ENCODE data around the gene TIMP2.

- TF ChIP-seq, protein P1, sequence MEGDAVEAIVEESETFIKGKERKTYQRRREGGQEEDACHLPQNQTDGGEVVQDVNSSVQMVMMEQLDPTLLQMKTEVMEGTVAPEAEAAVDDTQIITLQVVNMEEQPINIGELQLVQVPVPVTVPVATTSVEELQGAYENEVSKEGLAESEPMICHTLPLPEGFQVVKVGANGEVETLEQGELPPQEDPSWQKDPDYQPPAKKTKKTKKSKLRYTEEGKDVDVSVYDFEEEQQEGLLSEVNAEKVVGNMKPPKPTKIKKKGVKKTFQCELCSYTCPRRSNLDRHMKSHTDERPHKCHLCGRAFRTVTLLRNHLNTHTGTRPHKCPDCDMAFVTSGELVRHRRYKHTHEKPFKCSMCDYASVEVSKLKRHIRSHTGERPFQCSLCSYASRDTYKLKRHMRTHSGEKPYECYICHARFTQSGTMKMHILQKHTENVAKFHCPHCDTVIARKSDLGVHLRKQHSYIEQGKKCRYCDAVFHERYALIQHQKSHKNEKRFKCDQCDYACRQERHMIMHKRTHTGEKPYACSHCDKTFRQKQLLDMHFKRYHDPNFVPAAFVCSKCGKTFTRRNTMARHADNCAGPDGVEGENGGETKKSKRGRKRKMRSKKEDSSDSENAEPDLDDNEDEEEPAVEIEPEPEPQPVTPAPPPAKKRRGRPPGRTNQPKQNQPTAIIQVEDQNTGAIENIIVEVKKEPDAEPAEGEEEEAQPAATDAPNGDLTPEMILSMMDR (IDR thresholded peaks at IDR 0.05): no peak
- no peak for TF ChIP-seq POLR2A (IDR thresholded peaks at IDR 0.05)
Observed at GRCh38 chr17:78953356-78954350, 28.5 kb upstream of the TIMP2 start.

Data from uterus (tissue), 2 donors.